Bronchial epithelial cell (primary cell): Measurements from ENCODE around the gene CYP19A1. TPM values are rescaled to one million over a fixed set of nuclear protein-coding genes. Genes with fewer than 3 reads are reported as not detected.
A peak's percentile ranks its signal among the peaks of the same experiment; 100 is the strongest.

Experiments used
- DNase-seq: peaks from one replicate; pipeline ENCODE4 v3.0.0-alpha.2; 2010; ENCODE audit warnings: low read depth
- FAIRE-seq: peaks from 2 replicates; lab custom pipeline; 2011; peaks lifted over from hg19 to GRCh38; lab: Jason Lieb, UNC
- H3K27me3 ChIP-seq: 2 replicates; pipeline ENCODE4 v1.5.1; 2011; ENCODE audit warnings: low read length; ENCODE audit not compliant: control insufficient read depth, insufficient read depth
- H3K36me3 ChIP-seq: 2 replicates; pipeline ENCODE4 v1.5.1; 2011; ENCODE audit warnings: low read length; ENCODE audit not compliant: control insufficient read depth, insufficient read depth
- H3K4me3 ChIP-seq: 2 replicates; pipeline ENCODE4 v1.5.1; 2011; ENCODE audit warnings: mild to moderate bottlenecking, low read depth, low read length, control low read depth
- CTCF ChIP-seq: IDR thresholded peaks from 2 replicates; pipeline ENCODE4 v1.5.1; 2011; ENCODE audit warnings: mild to moderate bottlenecking, moderate library complexity, low read length, control low read depth, inconsistent platforms; ENCODE audit not compliant: insufficient read depth, severe bottlenecking
- total RNA-seq: library from RNA; depleted of rRNA; stranded (reverse); fragments of >200 nt; gene quantifications from 2 replicates; pipeline ENCODE4 v1.2.1, GENCODE V29; 2014

The CYP19A1 gene
- total RNA-seq, 1 donor from 2014 or later = not detected

DNA sequence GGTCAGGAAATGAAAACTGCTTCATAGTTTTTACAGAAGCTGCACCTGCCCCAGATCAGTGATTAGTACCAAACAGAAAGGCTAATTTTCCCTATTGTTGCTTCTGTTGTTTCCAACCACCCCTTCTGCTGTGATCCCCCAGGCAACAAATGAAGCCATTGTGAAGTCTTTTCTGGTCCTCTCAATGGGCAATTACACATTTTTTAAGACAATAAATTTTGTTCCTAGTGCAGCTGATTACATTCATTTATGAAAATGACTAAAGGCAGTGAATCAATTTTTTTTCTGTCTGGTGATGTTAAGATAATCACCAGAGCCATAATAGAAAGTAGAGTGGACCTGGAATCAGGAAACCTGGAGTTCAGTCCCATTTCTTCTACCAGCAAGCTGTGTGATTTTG is 35.7 kb upstream of the CYP19A1 start:
- FAIRE-seq (no peak), DNase-seq (no peak)
- TF ChIP-seq CTCF = no peak

GRCh38 chr15:51371266-51371665 is 32.9 kb upstream of the CYP19A1 start:
- Histone ChIP-seq H3K36me3 (no peaks in the 10 kb centered on the region), H3K4me3 (no peak overlapping the region), H3K27me3 (no peaks in the 10 kb centered on the region)
- no peak for FAIRE-seq
- DNase-seq = no peak
- TF ChIP-seq CTCF = no peak

More for the DNA sequence above, 35.7 kb upstream of the CYP19A1 start:
- H3K4me3 ChIP-seq = no peak overlapping the region
- H3K36me3 ChIP-seq = no peaks in the 10 kb centered on the region
- H3K27me3 ChIP-seq = no peaks in the 10 kb centered on the region

DNA sequence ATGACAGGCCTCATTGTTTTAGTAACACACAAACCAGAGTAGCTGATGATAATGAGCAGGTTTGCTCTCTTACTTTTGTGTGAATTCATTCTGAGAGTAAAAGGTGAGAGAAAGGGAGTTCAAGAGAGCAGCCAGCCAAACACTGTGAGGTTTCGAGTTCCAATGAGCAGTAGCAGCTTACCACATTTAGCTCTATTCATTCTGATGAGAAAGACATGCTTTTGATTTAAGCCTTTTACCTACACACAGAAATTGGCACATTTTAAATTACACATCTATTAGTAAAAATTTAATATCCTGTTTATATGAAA is 31.0 kb upstream of the CYP19A1 start:
- DNase-seq (no peak), FAIRE-seq (no peak)
- Histone ChIP-seq H3K4me3 (no peak overlapping the region), H3K27me3 (no peaks in the 10 kb centered on the region), H3K36me3 (no peaks in the 10 kb centered on the region)
- no peak for TF ChIP-seq CTCF

DNA sequence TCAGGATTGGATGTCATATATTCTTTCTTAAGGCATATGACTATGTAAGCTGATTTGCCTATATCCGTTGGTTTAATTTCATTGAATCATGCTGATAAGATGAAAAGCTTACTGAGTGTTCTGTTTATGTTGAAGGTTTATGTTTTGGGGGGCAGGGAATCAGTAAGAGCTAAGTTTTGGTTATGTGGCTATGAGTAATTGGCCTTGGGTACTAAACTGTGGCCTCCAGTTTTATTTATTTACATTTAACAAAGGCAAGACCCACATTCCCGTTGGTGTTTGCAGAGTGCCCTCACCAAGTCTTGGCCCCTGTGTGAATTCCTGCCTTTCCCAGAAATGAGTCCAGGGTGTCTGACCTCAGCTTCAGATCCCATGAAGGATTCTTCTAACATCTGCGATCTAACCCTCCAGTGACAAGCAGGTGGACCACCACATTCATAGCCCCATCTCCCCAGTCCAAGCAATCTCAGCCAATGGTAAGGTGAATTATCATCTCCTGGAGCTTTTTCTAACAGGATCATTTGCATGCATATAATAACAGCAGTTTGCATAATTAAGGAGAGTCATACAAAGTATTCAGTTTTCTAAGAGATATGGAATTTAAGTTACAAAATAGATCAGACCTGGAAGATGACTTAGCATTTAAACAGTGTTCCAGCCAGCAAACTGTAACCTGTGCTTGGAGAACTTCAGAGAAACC is 30.5 kb upstream of the CYP19A1 start:
- TF ChIP-seq CTCF = no peak
- DNase-seq = peak; percentile 63
- no peaks in the 10 kb centered on the region for H3K27me3 ChIP-seq
- no peak for FAIRE-seq
- H3K36me3 ChIP-seq = no peaks in the 10 kb centered on the region
- no peak overlapping the region for H3K4me3 ChIP-seq

GRCh38 chr15:51368307-51368706 is 29.9 kb upstream of the CYP19A1 start:
- H3K27me3 ChIP-seq = no peaks in the 10 kb centered on the region
- no peaks in the 10 kb centered on the region for H3K36me3 ChIP-seq
- no peak for DNase-seq
- H3K4me3 ChIP-seq = no peak overlapping the region
- no peak for TF ChIP-seq CTCF
- no peak for FAIRE-seq
